DND-41 (cell line): ENCODE data around the gene TFR2.

Experiments
- ATAC-seq: fragments of 200-7000 bp; cut with Tn5 transposase; 3 replicates; pipeline ENCODE4 v1.9.1; 2021; ENCODE audit warnings: low read depth; ENCODE audit not compliant: insufficient read depth
- DNase-seq: peaks from one replicate; pipeline ENCODE4 v3.0.0-alpha.2; 2020
- H2AFZ ChIP-seq: 2 replicates; pipeline ENCODE4 v1.6.0; 2012; ENCODE audit warnings: low read depth, low read length
- H3K27ac ChIP-seq: 2 replicates; pipeline ENCODE4 v1.5.1; 2012; ENCODE audit warnings: low read length, inconsistent platforms
- H3K27me3 ChIP-seq: fragments of 200-600 bp; sonication (generic); 2 replicates; pipeline ENCODE4 v1.6.0; 2012; ENCODE audit warnings: low read length, mild to moderate bottlenecking, inconsistent platforms; ENCODE audit not compliant: insufficient read depth, poor library complexity
- H3K36me3 ChIP-seq: 2 replicates; pipeline ENCODE4 v1.5.1; 2012; ENCODE audit warnings: low read length, inconsistent platforms; ENCODE audit not compliant: insufficient read depth
- H3K4me1 ChIP-seq: 2 replicates; pipeline ENCODE4 v1.5.1; 2012; ENCODE audit warnings: mild to moderate bottlenecking, low read length; ENCODE audit not compliant: insufficient read depth
- H3K4me2 ChIP-seq: 2 replicates; pipeline ENCODE4 v1.6.0; 2012; ENCODE audit warnings: mild to moderate bottlenecking, moderate library complexity, low read length, inconsistent platforms; ENCODE audit not compliant: insufficient read depth
- H3K4me3 ChIP-seq, 2 experiments: fragments of 200-600 bp in 1 of 2; shearing (Covaris generic) in 1 of 2; 2 replicates each; pipeline ENCODE4 v1.5.1; 2012 to 2016; ENCODE audit warnings: inconsistent platforms in 2 of 2, low read length in 2 of 2, mild to moderate bottlenecking in 2 of 2, low read depth in 1 of 2, moderate library complexity in 1 of 2
- H3K79me2 ChIP-seq: 2 replicates; pipeline ENCODE4 v1.6.0; 2012; ENCODE audit warnings: low read length, inconsistent platforms; ENCODE audit not compliant: insufficient read depth
- H3K9ac ChIP-seq: 2 replicates; pipeline ENCODE4 v1.6.0; 2012; ENCODE audit warnings: low read depth, mild to moderate bottlenecking, inconsistent platforms, low read length, moderate library complexity
- H3K9me3 ChIP-seq: 2 replicates; pipeline ENCODE4 v1.5.1; 2012; ENCODE audit warnings: low read length, moderate library complexity, mild to moderate bottlenecking, inconsistent platforms; ENCODE audit not compliant: insufficient read depth, severe bottlenecking
- H4K20me1 ChIP-seq: 2 replicates; pipeline ENCODE4 v1.6.0; 2012; ENCODE audit warnings: low read length; ENCODE audit not compliant: insufficient read depth
- EZH2 ChIP-seq: IDR thresholded peaks from 3 replicates; pipeline ENCODE4 v1.6.1; 2012; ENCODE audit warnings: borderline replicate concordance, low read depth, mild to moderate bottlenecking, moderate library complexity, low read length, inconsistent platforms; ENCODE audit not compliant: severe bottlenecking
- TF ChIP-seq, protein P1 (sequence below): IDR thresholded peaks from 2 replicates; pipeline ENCODE4 v1.5.1; 2012; ENCODE audit warnings: borderline replicate concordance, low read length, moderate library complexity, mild to moderate bottlenecking; ENCODE audit not compliant: poor library complexity, severe bottlenecking; ENCODE audit errors: extremely low read depth

The TFR2 gene

GRCh38 chr7:100613412-100614175 is 27.8 kb downstream of the TFR2 start:
- H3K9me3 ChIP-seq: no peaks in the 10 kb centered on the region
- H2AFZ ChIP-seq: no peak overlapping the region
- peaks cover 5% of the 10 kb centered on the region; the same call in 1 of the 2 replicates for H3K79me2 ChIP-seq
- DNase-seq (no peak), ATAC-seq (no peak)
- TF ChIP-seq EZH2: no peak
- TF ChIP-seq, protein P1, sequence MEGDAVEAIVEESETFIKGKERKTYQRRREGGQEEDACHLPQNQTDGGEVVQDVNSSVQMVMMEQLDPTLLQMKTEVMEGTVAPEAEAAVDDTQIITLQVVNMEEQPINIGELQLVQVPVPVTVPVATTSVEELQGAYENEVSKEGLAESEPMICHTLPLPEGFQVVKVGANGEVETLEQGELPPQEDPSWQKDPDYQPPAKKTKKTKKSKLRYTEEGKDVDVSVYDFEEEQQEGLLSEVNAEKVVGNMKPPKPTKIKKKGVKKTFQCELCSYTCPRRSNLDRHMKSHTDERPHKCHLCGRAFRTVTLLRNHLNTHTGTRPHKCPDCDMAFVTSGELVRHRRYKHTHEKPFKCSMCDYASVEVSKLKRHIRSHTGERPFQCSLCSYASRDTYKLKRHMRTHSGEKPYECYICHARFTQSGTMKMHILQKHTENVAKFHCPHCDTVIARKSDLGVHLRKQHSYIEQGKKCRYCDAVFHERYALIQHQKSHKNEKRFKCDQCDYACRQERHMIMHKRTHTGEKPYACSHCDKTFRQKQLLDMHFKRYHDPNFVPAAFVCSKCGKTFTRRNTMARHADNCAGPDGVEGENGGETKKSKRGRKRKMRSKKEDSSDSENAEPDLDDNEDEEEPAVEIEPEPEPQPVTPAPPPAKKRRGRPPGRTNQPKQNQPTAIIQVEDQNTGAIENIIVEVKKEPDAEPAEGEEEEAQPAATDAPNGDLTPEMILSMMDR: no peak
- H3K36me3 ChIP-seq: no peaks in the 10 kb centered on the region
- H3K27ac ChIP-seq: no peak overlapping the region
- H3K4me2 ChIP-seq: peak overlapping the region; percentile 98
- H3K27me3 ChIP-seq: no peaks in the 10 kb centered on the region
- peaks cover 24% of the 10 kb centered on the region for H3K4me1 ChIP-seq
- H3K9ac ChIP-seq: peak overlapping the region; percentile 89
- peak overlapping the region in 1 of 2 experiments; percentile 56; a peak in 2 of 4 replicates for H3K4me3 ChIP-seq
- H4K20me1 ChIP-seq: no peaks in the 10 kb centered on the region

DNA sequence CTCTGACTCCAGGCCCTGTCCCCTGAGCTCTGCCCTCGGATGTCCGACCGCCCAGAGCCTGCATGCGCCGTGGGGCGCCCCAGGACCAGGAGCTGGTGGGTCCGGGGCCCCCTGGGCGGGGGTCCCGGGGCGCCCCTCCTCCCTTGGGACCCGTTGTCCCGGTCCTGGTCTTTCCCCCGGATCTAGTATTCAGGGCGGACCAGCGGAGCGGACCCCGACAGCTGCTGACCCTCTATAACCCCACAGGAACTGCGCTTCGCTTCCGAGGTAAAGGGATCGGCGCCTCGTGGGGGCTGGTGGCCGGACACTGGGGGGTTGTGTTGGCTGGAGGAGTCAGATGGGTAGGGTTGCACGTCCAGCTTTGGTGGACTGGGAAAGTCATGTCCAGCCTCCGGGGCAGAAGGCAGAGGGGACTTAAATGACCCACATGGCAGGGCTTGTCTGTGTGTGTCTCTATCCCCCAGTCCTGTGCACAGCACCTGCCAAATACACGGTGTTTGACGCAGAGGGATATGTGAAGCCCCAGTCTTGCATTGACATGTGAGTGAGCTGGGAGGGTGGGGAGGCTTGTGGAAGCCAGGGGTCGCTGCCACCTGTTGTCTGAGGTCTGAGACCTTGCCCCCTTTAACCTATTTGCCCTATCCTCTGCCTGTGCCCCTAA is 28.5 kb downstream of the TFR2 start:
- no peaks in the 10 kb centered on the region for H3K27me3 ChIP-seq
- DNase-seq: peak; percentile 32
- H2AFZ ChIP-seq: peak overlapping the region; percentile 80
- H3K9ac ChIP-seq: peak overlapping the region; percentile 89
- peaks cover 5% of the 10 kb centered on the region; the same call in 1 of the 2 replicates for H3K79me2 ChIP-seq
- H3K4me3 ChIP-seq: peak overlapping the region; percentile 56 to 58
- peaks cover 24% of the 10 kb centered on the region for H3K4me1 ChIP-seq
- H3K9me3 ChIP-seq: no peaks in the 10 kb centered on the region
- H4K20me1 ChIP-seq: no peaks in the 10 kb centered on the region
- no peak for ATAC-seq
- peak overlapping the region; percentile 98 for H3K4me2 ChIP-seq
- TF ChIP-seq, protein P1: peak; percentile 47
- no peak for TF ChIP-seq EZH2
- peak overlapping the region; percentile 89 for H3K27ac ChIP-seq
- no peaks in the 10 kb centered on the region for H3K36me3 ChIP-seq

DNA sequence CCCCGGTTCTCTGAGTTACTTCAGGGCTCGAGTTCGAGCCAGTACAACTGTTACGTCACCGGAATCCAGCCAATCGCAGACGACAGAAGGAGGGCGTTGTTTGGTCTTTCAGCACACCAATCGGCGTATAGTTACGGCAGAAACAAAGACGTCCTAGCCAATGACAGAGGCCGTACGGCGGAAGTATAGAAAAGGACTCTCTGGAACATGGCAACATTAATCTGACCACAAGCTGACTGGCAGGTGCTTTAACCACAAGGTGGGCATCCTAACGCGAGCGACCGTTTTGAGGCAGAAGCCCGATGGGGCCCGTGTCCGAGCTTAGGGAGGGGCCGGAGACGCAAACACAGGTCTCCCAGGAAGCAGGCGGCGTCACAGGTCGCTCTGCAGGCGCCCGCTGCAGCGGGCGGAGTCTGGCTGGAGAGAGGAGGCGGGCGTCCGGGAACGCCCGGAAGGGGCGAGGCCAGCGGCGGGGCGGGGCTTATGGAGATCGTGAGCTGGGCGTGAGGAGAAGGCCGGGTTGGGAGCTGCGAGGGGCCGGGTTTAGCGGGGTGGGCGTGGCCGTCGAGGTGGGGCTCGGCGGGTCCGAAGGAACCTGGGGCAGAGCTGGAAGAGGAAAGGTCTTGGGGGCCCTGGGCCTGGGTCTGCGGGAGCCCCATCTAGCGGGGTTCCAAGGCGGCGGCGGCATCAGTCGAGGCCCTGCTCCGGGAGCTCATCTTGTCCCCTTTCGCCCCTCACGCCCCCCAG is 29.2 kb downstream of the TFR2 start, which contains the start of gene MOSPD3:
TSS of gene MOSPD3 (plus strand) at position 558 of the 747 bp plus-strand sequence. CDS start 252 bp downstream, outside the sequence.
- peak; percentile 99 for DNase-seq
- Histone ChIP-seq H2AFZ (peak within 1 kb of the TSS; percentile 80), H3K36me3 (peaks cover 5% of the 10 kb centered on the region; the same call in 1 of the 2 replicates), H3K27ac (peak within 1 kb of the TSS; percentile 89), H3K79me2 (peaks cover 5% of the 10 kb centered on the region; the same call in 1 of the 2 replicates), H3K9me3 (no peaks in the 10 kb centered on the region), H3K4me1 (peaks cover 24% of the 10 kb centered on the region), H3K4me3 (peak within 1 kb of the TSS; percentile 56 to 58), H4K20me1 (no peaks in the 10 kb centered on the region; the same call in 1 of the 2 replicates), H3K27me3 (no peaks in the 10 kb centered on the region), H3K4me2 (peak within 1 kb of the TSS; percentile 98), H3K9ac (peak within 1 kb of the TSS; percentile 89)
- peak; percentile 92 for ATAC-seq
- no peak for TF ChIP-seq EZH2
- TF ChIP-seq, protein P1: no peak
